Kidney tubule cell (primary cell): ENCODE measurements around the gene LHFPL3.
"Not testable (repeated sequence)": the region's sequence is repeated elsewhere in the genome, so short reads cannot be mapped to it uniquely, and the experiment has no call there.

Experiments
- DNase-seq: peaks from one replicate; pipeline ENCODE4 v3.0.0-alpha.2; 2018; ENCODE audit warnings: low spot score

The LHFPL3 gene

GRCh38 chr7:104595591-104595990 is 267.2 kb downstream of the LHFPL3 start:
- not testable (repeated sequence) for DNase-seq

- DNase-seq = no peak
Measured at GRCh38 chr7:104603957-104604356, 275.6 kb downstream of the LHFPL3 start.

- DNase-seq = no peak
Measured at GRCh38 chr7:104604706-104605105, 276.3 kb downstream of the LHFPL3 start.

- no peak for DNase-seq
Measured at GRCh38 chr7:104621321-104621720, 292.9 kb downstream of the LHFPL3 start.

GRCh38 chr7:104625956-104626355 is 297.6 kb downstream of the LHFPL3 start:
- DNase-seq = no peak

GRCh38 chr7:104627516-104627915 is 299.1 kb downstream of the LHFPL3 start:
- peak; percentile 40 for DNase-seq

- DNase-seq = no peak
Measured at GRCh38 chr7:104628017-104628416, 299.6 kb downstream of the LHFPL3 start.

GRCh38 chr7:104629408-104629807 is 301.0 kb downstream of the LHFPL3 start:
- DNase-seq = peak; percentile 33

GRCh38 chr7:104640506-104640905 is 312.1 kb downstream of the LHFPL3 start:
- DNase-seq = no peak

GRCh38 chr7:104642560-104642959 is 314.2 kb downstream of the LHFPL3 start:
- DNase-seq = no peak

- peak; percentile 22 for DNase-seq
Measured at GRCh38 chr7:104643587-104644217, 315.3 kb downstream of the LHFPL3 start.

GRCh38 chr7:104650991-104651640 is 322.7 kb downstream of the LHFPL3 start:
- no peak for DNase-seq

GRCh38 chr7:104652434-104652833 is 324.0 kb downstream of the LHFPL3 start:
- DNase-seq = no peak

GRCh38 chr7:104652865-104653264 is 324.5 kb downstream of the LHFPL3 start:
- DNase-seq = no peak

- DNase-seq = no peak
Measured at GRCh38 chr7:104653825-104654401, 325.5 kb downstream of the LHFPL3 start.

GRCh38 chr7:104655592-104655991 is 327.2 kb downstream of the LHFPL3 start:
- no peak for DNase-seq

GRCh38 chr7:104656467-104656866 is 328.1 kb downstream of the LHFPL3 start:
- DNase-seq = peak; percentile 5

- no peak for DNase-seq
Measured at GRCh38 chr7:104657134-104657533, 328.7 kb downstream of the LHFPL3 start.

GRCh38 chr7:104661575-104661974 is 333.2 kb downstream of the LHFPL3 start:
- DNase-seq = no peak

- DNase-seq = no peak
Measured at GRCh38 chr7:104664648-104665047, 336.2 kb downstream of the LHFPL3 start.

- no peak for DNase-seq
Measured at GRCh38 chr7:104677587-104677986, 349.2 kb downstream of the LHFPL3 start.

- no peak for DNase-seq
Measured at GRCh38 chr7:104679085-104679484, 350.7 kb downstream of the LHFPL3 start.

GRCh38 chr7:104686286-104686685 is 357.9 kb downstream of the LHFPL3 start:
- DNase-seq = no peak

- no peak for DNase-seq
Measured at GRCh38 chr7:104694710-104695109, 366.3 kb downstream of the LHFPL3 start.
